Ishikawa (cell line): ENCODE measurements around the gene FOXN3.

ENCODE experiments used
- CEBPB ChIP-seq: IDR thresholded peaks from 2 replicates; pipeline ENCODE4 v1.6.1; 2012
- CREB1 ChIP-seq: IDR thresholded peaks from 2 replicates; pipeline ENCODE4 v1.6.1; 2012; ENCODE audit warnings: low read depth
- EGR1 ChIP-seq: IDR thresholded peaks from 2 replicates; pipeline ENCODE4 v1.6.1; 2012
- EP300 ChIP-seq: IDR thresholded peaks from 2 replicates; pipeline ENCODE4 v1.6.1; 2012; ENCODE audit warnings: borderline replicate concordance
- FOXM1 ChIP-seq: IDR thresholded peaks from 2 replicates; pipeline ENCODE4 v1.6.1; 2012; ENCODE audit warnings: low read depth, borderline replicate concordance
- MAX ChIP-seq: IDR thresholded peaks from 2 replicates; pipeline ENCODE4 v1.6.1; 2012
- NFIC ChIP-seq: IDR thresholded peaks from 2 replicates; pipeline ENCODE4 v1.6.1; 2012
- RAD21 ChIP-seq: IDR thresholded peaks from 2 replicates; pipeline ENCODE4 v1.6.1; 2012; ENCODE audit warnings: low read depth
- REST ChIP-seq: IDR thresholded peaks from 2 replicates; pipeline ENCODE4 v1.6.1; 2012; ENCODE audit warnings: low read depth, mild to moderate bottlenecking
- TAF1 ChIP-seq: IDR thresholded peaks from 2 replicates; pipeline ENCODE4 v1.6.1; 2012; ENCODE audit warnings: low read depth, mild to moderate bottlenecking
- TCF12 ChIP-seq: IDR thresholded peaks from 2 replicates; pipeline ENCODE4 v1.6.1; 2012; ENCODE audit warnings: low read depth
- TEAD4 ChIP-seq: IDR thresholded peaks from 2 replicates; pipeline ENCODE4 v1.6.1; 2012
- USF1 ChIP-seq: IDR thresholded peaks from 2 replicates; pipeline ENCODE4 v1.6.1; 2012
- YY1 ChIP-seq: IDR thresholded peaks from 2 replicates; pipeline ENCODE4 v1.6.1; 2012; ENCODE audit warnings: low read depth
- ZBTB7A ChIP-seq: IDR thresholded peaks from 2 replicates; pipeline ENCODE4 v1.6.1; 2012; ENCODE audit warnings: low read depth

The FOXN3 gene

GRCh38 chr14:89379891-89380820, 36.9 kb downstream of the FOXN3 start:
- no peak for TF ChIP-seq FOXM1
- TF ChIP-seq REST, result no peak
- no peak for TF ChIP-seq ZBTB7A
- no peak for TF ChIP-seq USF1

GRCh38 chr14:89379006-89379405, 38.0 kb downstream of the FOXN3 start:
- no peak for TF ChIP-seq NFIC
- no peak for TF ChIP-seq RAD21
- TF ChIP-seq YY1, result no peak
- TF ChIP-seq FOXM1, result no peak

- no peak for TF ChIP-seq TCF12
- no peak for TF ChIP-seq YY1
- no peak for TF ChIP-seq TAF1
- no peak for TF ChIP-seq ZBTB7A
- TF ChIP-seq EP300, result no peak
- TF ChIP-seq RAD21, result no peak
- TF ChIP-seq REST, result no peak
- TF ChIP-seq CEBPB, result no peak
- TF ChIP-seq FOXM1, result no peak
- TF ChIP-seq NFIC, result no peak
- TF ChIP-seq MAX, result no peak
- no peak for TF ChIP-seq CREB1
- TF ChIP-seq TEAD4, result no peak
- TF ChIP-seq USF1, result no peak
- no peak for TF ChIP-seq EGR1
Measured at GRCh38 chr14:89378119-89378518, 38.9 kb downstream of the FOXN3 start.

- TF ChIP-seq TAF1 (no peak), CREB1 (no peak), RAD21 (no peak), CEBPB (no peak), NFIC (no peak), YY1 (no peak), TCF12 (no peak), REST (no peak), EP300 (no peak), EGR1 (no peak), ZBTB7A (no peak), USF1 (no peak), TEAD4 (no peak), MAX (no peak), FOXM1 (no peak)
Measured at GRCh38 chr14:89377544-89377943, 39.5 kb downstream of the FOXN3 start.
